HG02840 (cell line): Measurements from ENCODE around the gene KRT16.
"Not testable (repeated sequence)": the region's sequence is repeated elsewhere in the genome, so short reads cannot be mapped to it uniquely, and the experiment has no call there.

Experiments used
- ATAC-seq: cut with Tn5 transposase; IDR thresholded peaks from one replicate; pipeline ENCODE4 v1.9.1; 2021; ENCODE audit warnings: mild to moderate bottlenecking, moderate library complexity, moderate number of reproducible peaks; ENCODE audit not compliant: unreplicated experiment, low FRiP score

The KRT16 gene

DNA sequence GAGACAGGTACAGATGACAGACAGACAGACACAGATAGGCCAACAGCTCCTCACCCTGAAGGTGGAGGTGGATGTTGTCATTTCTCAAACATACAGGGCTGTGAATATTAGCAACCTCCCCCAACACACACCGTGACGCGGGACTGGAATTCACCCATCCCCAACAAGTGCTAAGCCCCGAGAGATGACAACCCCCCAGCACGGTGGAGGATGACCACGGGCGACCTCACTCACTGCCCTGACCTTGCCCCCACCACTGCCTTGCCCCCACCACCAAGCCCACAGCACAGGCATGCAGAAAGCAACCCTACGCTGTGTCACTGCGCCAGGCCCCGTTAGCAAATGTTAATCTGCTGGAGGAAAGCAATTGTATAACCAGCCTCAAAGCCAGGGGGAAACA lies 16.7 kb upstream of the KRT16 start:
- ATAC-seq: no peak

DNA sequence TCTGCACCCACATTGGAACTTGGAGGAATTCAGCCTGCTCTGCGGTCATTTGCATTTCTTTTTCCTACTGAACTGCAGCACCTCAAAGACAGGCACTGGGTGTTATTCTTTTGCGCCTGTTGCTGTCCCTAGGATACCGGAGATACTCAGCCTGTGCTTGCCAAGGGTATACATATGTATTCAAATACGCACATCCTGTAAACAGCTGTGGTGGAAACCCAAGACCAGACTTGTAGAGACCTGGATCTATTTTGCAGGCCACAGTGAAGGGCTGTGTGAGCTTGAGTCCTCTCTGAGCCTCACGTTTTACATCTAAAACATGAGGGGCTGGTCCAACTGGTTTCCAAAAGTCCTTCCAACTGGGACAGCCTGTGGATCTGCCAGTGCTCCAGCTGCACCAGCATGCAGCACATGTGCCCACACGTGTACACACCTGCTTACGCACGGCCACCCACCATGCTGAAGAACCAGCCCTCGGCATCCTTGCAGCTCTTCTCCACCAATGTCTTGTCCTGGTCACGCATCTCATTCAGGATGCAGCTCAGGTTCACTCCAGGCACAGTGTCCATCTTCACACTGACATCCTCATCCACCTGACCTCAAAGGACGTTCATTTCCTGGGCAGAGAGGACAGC lies 16.2 kb upstream of the KRT16 start:
- not testable (repeated sequence) for ATAC-seq

DNA sequence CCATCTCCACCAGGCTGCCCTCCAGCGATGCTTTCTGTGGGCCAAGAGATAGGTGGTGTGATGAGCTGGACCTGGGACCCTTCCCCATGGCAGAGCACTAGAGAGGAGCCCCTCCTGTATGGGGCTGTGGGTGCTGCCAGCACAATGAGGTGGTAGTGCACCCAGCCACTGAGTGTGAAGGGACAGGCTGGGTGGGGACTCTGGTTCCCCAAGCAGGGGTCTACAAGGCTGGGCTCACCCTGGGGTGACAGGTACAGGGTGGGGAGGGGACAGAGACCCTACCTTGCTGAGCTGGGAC lies 15.5 kb upstream of the KRT16 start:
- ATAC-seq: not testable (repeated sequence)

DNA sequence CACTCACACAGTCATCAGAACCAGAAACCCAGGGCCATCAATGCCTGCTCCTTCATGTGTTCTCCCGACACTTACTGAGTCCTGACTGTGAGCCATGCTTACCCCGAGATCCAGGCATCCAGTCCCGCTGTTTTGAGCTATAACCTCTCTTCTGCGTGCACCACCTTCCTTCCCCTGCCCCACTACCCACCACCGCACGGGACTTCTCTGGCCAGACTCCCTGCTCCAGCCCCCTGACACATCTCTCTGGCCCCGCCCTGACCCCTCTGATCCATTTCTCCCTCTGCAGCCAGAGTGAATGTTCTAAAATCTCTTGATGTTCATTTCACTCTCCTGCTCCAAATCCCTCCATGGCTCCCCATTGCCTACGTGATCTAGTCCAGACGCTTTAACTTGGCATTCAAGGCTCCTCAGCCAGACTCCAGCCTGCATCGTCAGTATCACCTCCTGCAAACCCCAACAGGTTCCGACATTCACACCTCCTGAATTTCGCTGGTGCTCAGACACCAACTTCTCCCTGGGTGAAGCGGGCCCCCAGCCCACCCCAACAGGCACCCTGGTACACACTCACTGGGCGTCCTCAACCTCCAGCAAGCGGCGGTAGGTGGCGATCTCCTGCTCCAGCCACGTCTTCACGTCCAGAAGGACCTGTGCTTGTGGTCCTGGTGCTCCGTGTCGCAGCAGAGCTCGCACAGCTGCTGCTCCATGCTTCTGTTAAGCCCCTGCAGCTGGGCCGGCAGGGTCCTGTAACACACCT lies 14.9 kb upstream of the KRT16 start:
- no peak for ATAC-seq

DNA sequence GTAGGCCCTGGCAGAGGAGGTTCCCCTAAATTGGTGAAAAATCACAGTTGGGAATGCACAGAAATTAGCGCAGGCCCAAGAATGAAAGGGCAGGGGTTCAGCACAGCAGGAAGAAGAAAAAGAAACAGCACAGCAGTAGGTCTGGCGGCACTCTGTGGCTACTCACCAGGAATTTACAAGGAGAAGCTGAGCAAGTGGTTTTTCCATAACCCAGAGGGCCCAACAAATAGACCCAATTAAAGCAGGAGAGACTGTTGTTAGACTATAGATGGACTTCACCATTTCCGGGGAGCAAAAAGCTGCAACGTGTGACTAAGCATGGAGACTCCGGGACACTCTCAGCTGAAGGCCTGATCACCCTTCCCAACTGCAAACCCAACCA lies 14.3 kb upstream of the KRT16 start:
- ATAC-seq: not testable (repeated sequence)

DNA sequence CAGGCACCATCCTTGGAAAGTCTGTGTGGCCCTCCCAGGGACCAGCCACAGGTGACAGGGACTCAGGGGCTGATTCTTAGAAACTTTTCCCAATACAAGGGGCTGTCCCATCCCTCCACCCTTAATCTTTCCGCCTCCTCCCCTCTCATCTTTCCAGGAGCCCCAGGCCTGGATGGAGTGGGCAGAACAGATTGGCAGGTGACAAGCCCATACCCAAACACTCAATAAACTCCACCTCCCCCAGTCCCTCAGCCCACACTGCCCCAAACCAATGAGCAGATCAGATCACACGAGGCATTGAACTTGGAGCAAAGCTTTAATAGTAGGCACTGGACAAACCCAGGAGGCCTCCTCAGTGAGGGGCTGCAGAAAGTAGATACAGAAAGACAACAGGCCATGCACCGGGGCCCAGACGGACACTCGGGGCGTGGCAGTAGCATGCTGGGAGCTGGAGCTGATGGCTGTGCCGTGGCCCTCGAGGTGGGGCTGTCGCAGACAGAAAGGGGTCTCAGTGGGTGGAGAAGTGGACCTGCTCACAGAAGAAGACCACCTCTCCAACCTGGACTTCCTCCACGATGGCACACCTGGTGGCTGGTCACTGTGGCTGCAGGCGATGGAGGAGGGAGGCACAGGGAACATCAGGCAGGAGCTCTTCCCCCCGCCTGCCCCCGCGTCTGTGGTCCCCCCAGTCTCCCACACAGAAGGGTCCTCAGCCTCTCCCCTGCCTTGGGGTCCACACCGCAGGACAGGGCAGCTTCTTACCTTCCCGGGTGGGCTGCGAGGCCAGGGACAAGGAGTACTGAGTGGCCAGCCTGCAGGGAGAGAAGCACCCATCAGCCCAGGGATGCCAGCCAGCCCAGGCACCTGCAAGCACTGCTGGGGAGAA lies 13.7 kb upstream of the KRT16 start:
- ATAC-seq: not testable (repeated sequence)

DNA sequence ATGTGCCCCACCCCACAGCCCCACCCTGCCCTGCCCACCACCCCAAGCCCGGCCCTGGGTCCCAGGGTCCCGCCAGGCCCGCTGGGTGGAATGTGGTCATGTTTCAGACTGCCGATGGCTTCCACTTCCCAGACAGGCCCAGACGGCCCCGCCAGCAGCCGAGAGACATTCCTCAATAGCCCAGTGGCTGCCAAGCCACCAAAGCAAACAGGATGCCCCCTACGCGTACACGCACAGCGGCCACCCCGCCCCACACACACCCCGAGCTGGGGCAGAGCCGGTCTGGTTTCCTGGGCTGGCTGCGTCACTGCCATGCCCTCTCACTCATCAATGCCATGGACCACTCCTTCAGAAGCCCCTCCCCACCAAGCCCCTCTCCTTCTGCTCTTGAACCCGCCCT lies 13.0 kb upstream of the KRT16 start:
- no peak for ATAC-seq

DNA sequence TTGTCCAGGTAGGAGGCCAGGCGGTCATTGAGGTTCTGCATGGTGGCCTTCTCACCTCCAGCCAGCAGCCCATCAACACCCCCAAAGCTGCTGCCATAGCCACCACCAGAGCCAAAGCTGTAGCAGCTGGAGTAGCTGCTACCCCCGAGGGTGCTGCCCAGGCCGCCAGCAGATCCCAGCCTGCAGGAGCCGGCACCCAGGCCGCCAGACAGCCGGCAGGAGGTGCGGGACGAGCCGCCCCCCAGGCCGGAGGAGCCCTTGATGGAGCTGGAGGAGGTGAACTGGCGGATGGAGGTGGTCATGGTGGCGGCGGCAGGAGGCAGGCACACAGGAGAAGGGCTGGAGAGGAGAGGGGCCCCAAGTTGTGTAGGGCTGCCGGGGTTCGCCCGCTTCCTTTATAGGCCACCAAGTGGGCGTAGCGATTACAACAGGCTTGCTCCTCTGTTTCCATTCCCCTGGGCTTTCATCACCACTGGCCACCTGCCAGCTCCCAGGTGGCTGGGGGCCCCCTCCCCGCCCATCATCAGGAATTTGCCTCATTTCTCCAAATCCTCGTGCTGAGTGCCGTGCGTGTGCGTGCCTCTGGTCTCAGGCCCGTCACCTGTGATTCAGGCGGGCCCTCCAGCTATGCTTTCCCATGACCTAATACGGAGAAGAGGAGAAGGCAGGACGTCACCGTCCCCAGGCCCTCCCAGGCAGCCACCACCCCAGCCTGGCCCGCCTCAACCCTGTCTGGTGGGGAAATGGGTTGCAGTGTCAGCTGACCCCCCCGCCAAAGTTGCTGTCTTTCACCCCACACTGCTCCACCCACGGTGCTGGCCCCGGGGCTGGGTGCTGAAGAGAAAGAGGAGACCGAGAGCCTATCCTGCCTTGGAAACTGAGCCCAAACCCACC lies 11.9 kb upstream of the KRT16 start, which contains the start of gene KRT17:
Gene KRT17, minus strand, starts transcription at position 368 of the 894 bp plus-strand sequence. Its CDS starts 66 bp downstream, at position 302.
- no peak for ATAC-seq

DNA sequence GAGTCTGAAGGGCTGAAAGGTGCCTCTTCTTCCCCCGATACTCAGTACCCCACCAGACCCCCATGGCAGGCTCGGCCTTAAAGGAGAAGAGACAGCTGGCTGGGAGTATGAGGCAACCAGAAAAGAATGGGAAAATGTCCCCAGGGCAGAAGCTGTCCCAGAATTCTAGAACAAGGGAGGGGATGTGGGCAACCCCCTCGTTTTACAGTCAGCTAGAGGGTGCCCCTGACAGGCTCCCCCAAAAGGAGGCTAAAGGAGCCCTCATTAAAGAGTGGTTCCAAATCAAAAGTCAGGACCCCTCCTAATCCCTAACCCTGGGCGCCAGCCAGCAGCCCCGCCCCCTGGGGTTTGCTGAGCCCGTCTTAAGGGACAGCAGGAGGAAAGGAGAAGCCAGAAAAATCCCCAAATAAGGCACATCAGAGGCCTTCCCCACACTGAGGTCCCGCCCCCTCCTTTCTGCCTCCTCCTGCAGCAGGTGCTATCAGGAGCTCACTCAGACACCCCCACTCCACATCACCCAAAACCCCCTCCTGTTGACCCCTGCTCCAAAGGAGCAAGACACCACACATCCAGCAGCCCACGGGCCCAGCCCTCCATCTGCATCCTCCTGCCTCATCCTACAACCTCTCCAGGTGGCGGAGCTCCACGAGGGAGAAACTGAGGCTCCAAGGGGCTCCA lies 10.8 kb upstream of the KRT16 start:
- ATAC-seq: not testable (repeated sequence)

DNA sequence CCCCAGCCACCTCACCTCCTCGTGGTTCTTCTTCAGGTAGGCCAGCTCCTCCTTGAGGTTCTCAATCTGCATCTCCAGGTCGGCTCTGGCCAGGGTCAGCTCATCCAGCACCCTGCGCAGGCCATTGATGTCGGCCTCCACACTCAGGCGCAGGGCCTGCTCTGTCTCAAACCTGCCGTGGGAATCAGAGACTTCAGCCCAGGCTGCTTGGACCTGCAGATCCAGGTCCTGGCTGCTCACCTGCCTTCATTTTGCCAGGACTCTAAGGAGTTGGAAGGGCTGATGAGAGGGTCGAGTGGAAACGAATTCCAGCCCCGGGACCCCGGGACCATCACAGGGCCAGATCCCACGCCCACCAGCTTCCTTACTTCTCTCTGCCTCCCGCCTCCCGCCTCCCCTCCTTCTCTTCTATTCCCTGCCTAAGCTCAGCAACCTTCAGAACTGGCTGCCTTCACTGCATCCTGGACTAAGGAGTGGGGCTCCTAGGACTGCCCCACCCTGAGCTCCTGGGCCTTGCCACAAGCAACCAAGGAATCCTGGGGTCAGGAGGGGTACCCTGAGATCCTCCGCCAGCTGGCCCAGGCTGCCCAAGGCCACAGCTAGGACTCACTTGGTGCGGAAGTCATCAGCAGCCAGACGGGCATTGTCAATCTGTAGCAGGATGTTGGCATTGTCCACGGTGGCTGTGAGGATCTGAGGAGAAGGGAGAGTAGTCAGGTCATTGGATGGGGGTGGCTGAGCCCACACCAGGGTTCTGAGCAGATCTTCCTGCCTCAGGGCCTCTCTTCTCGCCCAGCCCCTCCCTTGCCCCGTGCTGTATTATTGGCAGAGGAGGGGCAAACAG lies 10.0 kb upstream of the KRT16 start:
- not testable (repeated sequence) for ATAC-seq

DNA sequence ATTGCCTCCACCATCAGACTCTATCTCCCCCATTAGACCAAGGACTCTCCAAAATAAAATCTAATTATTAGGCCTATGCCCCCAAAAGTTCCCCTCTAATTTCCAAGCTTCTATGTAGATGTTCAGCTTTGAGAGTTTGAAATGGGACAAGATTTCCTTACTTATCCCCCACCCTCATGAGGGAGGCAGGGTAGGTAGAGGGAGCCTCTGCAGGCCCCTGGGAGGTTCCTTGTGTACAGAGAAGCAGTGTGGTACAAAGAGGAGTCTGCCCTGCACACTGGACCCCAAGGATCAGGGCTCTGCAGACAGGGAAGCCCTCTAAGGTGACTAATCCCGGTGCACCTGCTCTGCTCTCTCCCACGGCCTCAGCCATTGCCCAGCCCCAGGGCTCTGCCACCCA lies 9.3 kb upstream of the KRT16 start:
- ATAC-seq: no peak

DNA sequence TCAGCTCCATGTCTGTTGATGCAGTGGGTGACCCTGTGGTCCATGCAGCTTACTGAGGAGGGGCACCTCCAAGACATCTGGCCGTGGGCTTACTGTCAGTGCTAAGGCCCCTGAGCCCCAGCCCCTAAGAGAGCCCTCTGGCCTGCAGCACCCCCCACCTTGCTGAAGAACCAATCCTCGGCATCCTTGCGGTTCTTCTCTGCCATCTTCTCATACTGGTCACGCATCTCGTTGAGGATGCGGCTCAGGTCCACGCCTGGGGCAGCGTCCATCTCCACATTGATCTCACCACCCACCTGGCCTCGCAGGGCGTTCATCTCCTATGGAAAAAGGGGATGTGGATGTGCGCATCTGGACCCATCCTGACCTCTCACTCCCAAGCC lies 8.9 kb upstream of the KRT16 start:
- not testable (repeated sequence) for ATAC-seq

DNA sequence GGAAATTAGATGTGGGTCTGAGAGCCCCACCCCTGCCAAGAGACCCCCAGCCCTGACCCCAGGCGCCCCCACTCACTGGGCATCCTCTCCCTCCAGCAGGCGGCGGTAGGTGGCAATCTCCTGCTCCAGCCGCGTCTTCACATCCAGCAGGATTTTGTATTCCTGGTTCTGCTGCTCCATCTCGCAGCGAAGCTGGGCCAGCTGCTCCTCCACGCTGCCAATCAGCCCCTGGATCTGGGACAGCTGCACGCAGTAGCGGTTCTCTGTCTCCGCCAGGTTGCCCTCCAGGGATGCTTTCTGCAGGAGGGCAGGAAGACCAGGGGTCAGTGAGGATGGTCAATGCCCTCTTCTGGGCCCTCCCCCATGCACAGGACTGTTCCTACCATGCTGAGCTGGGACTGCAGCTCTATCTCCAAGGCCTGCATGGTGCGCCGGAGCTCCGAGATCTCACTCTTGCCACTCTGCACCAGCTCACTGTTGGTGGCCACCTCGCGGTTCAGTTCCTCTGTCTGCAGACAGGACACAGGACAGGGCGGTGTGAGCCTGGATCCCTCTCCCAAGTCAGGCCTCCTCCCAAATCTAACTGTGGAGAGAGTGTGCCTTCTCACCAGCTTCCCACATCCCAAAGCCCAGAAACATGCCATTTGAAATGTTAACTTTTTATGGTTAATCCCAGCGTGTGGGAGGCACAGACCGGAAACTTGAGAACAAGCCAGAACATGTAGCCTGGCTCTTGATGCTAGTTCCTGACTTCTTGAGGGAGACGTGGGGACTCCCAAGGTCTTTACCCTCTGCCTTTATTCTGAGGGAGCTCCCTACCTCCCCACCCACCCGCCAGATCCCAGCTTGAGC lies 8.2 kb upstream of the KRT16 start:
- no peak for ATAC-seq

DNA sequence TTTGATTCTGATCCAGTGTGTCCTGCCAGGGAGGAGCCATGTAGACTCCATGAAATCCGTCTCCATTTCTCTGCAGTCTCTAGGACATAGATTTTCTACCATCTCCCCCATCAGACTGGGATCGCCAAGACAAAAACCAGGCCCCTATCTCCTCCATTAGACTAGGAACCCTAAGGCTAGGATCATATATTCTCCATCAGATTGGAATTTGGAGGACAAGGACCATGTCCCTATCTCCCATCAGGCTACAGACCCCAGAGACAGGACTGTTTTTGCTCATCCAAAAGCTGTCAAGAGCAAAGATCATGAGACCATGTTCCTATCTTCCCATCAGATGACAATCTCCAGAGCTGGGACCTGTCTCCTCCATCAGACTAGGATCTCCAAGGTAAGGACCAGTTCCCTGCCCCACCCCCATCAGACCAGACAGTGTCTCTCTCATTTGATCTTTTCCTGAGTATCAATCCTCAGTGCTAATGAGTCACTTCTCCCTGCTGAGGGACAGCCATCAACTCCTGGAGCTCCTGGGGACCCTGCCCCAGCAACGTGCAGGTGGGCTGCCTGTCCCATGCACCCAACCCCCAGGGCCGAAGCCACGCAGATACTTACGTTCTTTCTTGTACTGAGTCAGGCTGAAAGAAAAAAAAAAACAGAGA lies 7.5 kb upstream of the KRT16 start:
- ATAC-seq: not testable (repeated sequence)

DNA sequence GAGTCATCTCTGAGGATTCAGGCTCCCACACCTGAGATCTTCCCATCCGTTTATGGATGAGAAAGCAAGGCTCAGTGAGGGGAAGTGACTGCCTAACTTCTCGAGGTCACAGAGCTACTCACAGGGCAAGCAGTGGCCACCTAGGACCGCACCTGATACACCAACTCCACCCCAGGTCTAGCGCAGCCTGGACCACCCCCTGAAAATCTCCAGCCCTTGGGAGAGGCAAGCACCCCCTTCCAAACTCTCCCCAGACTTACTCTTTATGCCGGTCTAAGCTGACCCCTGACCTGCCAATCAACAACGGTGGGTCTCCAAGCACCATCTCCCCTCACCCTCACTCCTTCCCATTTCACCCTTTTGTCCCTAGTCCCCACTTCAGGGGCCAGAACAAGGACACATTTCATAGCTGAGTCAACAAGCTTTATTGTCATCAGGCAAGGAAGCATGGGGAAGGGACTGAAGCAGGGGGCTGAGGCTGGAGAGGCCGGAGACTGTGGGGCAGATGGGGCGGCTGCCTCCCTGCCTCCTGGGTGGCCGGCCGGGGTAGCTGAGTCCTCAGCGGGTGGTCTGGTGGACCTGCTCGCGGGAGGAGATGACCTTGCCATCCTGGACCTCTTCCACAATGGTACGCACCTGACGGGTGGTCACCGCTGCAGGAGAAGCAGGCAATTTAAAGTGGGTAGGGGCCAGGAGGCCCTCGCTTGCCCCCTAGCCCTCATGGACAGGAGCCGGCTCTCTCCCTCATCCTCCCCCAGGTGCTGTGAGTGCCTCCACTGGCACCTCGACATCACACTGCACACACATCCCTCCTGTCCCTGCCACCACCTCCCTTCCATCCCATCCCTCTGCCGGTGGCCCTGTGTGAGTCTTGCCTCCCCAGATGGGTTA lies 6.7 kb upstream of the KRT16 start:
- ATAC-seq: no peak

DNA sequence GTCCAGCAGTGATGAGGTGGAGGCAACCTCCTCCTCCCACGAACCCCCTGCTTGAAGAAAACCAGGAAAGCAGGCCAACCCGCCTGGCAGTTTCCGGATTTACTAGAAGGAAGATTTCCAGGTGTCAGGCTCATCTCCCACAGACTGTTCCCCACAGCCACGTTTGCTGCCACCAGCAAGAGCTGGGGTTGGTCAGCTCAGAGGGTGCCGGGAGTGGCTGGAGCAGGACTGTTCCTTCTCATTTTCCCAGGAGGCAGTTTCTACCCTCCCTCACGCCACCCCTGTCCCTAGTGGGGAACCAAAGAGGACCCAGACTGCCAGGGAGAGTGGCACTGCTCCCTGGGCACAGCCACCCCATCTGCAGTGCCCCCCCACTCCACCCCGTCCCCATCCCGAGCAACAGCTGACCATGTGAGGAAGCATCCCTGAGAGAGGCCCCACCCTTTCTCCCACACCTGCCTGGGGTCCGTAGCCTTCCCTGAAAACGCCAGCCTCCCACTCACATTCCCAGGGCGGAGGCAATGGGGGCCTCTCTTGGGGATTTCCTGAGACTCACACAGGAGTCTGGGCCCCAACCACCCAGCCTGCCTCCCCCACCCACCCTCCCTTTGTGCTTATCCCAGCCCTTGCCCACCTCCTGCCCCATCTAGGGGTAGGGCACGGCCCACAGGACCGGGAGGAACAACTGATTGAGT lies 5.9 kb upstream of the KRT16 start:
- ATAC-seq: no peak
